OCI-LY7 (cell line): ENCODE results near the gene CDH9. TPM values are rescaled to one million over a fixed set of nuclear protein-coding genes. Genes with fewer than 3 reads are reported as not detected.

ENCODE experiments used
- BruUV-seq: library from RNA; stranded (reverse); fragments of 400-500 nt; replicated peaks from 2 replicates; lab custom pipeline; 2021; lab: Mats Ljungman, UMichigan
- CTCF ChIA-PET: fragments of 300-600 bp; sonication (Branson Sonifier 250); formaldehyde crosslinking; loops from one replicate; lab custom pipeline; 2022; ENCODE audit warnings: antibody characterized with exemption; ENCODE audit not compliant: unreplicated experiment; lab: Charles Lee
- POLR2A ChIA-PET: fragments of 300-600 bp; sonication (Branson Sonifier 250); formaldehyde crosslinking; loops from one replicate; lab custom pipeline; 2022; ENCODE audit warnings: antibody characterized with exemption; lab: Charles Lee
- DNase-seq: peaks from one replicate; pipeline ENCODE4 v3.0.0-alpha.2; 2015; ENCODE audit warnings: low spot score
- H2AFZ ChIP-seq: fragments of 200-600 bp; sonication (generic), shearing (Covaris generic); 2 replicates; pipeline ENCODE4 v1.6.1; 2014; ENCODE audit warnings: mild to moderate bottlenecking, antibody characterized with exemption, low read length, moderate library complexity
- H3K27ac ChIP-seq: fragments of 200-600 bp; sonication (generic); 2 replicates; pipeline ENCODE4 v1.5.1; 2014; ENCODE audit warnings: mixed run types, low read depth, mild to moderate bottlenecking, moderate library complexity, low read length, inconsistent platforms; ENCODE audit not compliant: poor library complexity, severe bottlenecking
- H3K36me3 ChIP-seq: fragments of 200-600 bp; sonication (generic); 2 replicates; pipeline ENCODE4 v1.6.1; 2014; ENCODE audit warnings: mild to moderate bottlenecking, antibody characterized with exemption, low read length, moderate library complexity, mixed read lengths; ENCODE audit not compliant: insufficient read depth
- H3K4me1 ChIP-seq: fragments of 200-600 bp; sonication (generic); 2 replicates; pipeline ENCODE4 v1.5.1; 2014; ENCODE audit warnings: mild to moderate bottlenecking, low read length; ENCODE audit not compliant: insufficient read depth, poor library complexity, severe bottlenecking
- H3K4me2 ChIP-seq: fragments of 200-600 bp; sonication (generic); 2 replicates; pipeline ENCODE4 v1.6.1; 2014; ENCODE audit warnings: mild to moderate bottlenecking, low read length
- H3K4me3 ChIP-seq: fragments of 200-600 bp; sonication (generic); 2 replicates; pipeline ENCODE4 v1.5.1; 2014; ENCODE audit warnings: mild to moderate bottlenecking, low read depth, low read length; ENCODE audit not compliant: poor library complexity, severe bottlenecking
- H3K79me2 ChIP-seq: fragments of 200-600 bp; sonication (generic); 2 replicates; pipeline ENCODE4 v1.6.1; 2016; ENCODE audit warnings: low read depth, mild to moderate bottlenecking, low read length, moderate library complexity, mixed read lengths; ENCODE audit not compliant: insufficient read depth
- H3K9me2 ChIP-seq: fragments of 200-600 bp; sonication (generic); 2 replicates; pipeline ENCODE4 v1.6.1; 2016; ENCODE audit warnings: mild to moderate bottlenecking, low read length, mixed read lengths; ENCODE audit not compliant: insufficient read depth
- H3K9me3 ChIP-seq: fragments of 200-600 bp; sonication (generic); 2 replicates; pipeline ENCODE4 v1.6.1; 2014; ENCODE audit warnings: mild to moderate bottlenecking, mixed run types, low read length, mixed read lengths
- H4K20me1 ChIP-seq: fragments of 200-600 bp; sonication (generic); 2 replicates; pipeline ENCODE4 v1.6.1; 2014; ENCODE audit warnings: mild to moderate bottlenecking, antibody characterized with exemption, low read length, moderate library complexity, mixed read lengths; ENCODE audit not compliant: insufficient read depth
- CTCF ChIP-seq: fragments of 200-600 bp; sonication (generic); conservative IDR thresholded peaks from 2 replicates; pipeline ENCODE4 v1.5.1; 2014; ENCODE audit warnings: mild to moderate bottlenecking, antibody characterized with exemption, low read length, moderate library complexity, mixed read lengths
- EZH2phosphoT487 ChIP-seq: fragments of 200-600 bp; sonication (generic); IDR thresholded peaks from 2 replicates; pipeline ENCODE4 v1.6.1; 2018; ENCODE audit warnings: low read depth, borderline replicate concordance, mild to moderate bottlenecking, mixed run types, antibody characterized with exemption, low read length, moderate library complexity, mixed read lengths
- intact Hi-C: fragments of 100-400 bp; cut with micrococcal nuclease; formaldehyde crosslinking; loops from one replicate; pipeline ENCODE4 v1.10.0; 2022; ENCODE audit not compliant: unreplicated experiment
- total RNA-seq, 2 experiments: library from RNA; depleted of rRNA in 1 of 2; stranded (reverse); fragments of >200 nt in 1 of 2; shearing (Covaris generic) in 1 of 2; gene quantifications; 2 replicates each; pipeline ENCODE4 v1.2.3, GENCODE V29; 2014 to 2022

The CDH9 gene
- total RNA-seq, 2 experiments from 2014 or later, result not detected

GRCh38 chr5:26894719-26895263 is 143.6 kb downstream of the CDH9 start:
- intact Hi-C loops, result no loop called here
- Histone ChIP-seq H3K79me2 (no peaks in the 10 kb centered on the region), H3K36me3 (no peaks in the 10 kb centered on the region), H2AFZ (no peak overlapping the region), H3K9me2 (no peaks in the 10 kb centered on the region), H3K4me3 (no peak overlapping the region), H3K27ac (no peak overlapping the region), H3K4me2 (no peak overlapping the region), H3K9me3 (0 out of 2 replicates have a peak, but pooled peaks cover 13% of the 10 kb centered on the region), H3K4me1 (no peaks in the 10 kb centered on the region), H4K20me1 (no peaks in the 10 kb centered on the region)
- DNase-seq, result no peak
- ChIA-PET POLR2A (no interaction called here), CTCF (no interaction called here)
- BruUV-seq, result no TSS peak
- TF ChIP-seq CTCF, result no peak
- no peak for TF ChIP-seq EZH2phosphoT487

- intact Hi-C loops, result no loop called here
- no peak for DNase-seq
- Histone ChIP-seq H3K9me3 (0 out of 2 replicates have a peak, but pooled peaks cover 13% of the 10 kb centered on the region), H4K20me1 (no peaks in the 10 kb centered on the region), H3K36me3 (no peaks in the 10 kb centered on the region), H3K4me3 (no peak overlapping the region), H3K4me1 (no peaks in the 10 kb centered on the region), H3K4me2 (no peak overlapping the region), H3K9me2 (no peaks in the 10 kb centered on the region), H3K27ac (no peak overlapping the region), H3K79me2 (no peaks in the 10 kb centered on the region), H2AFZ (no peak overlapping the region)
- CTCF ChIA-PET, result no interaction called here
- no TSS peak for BruUV-seq
- TF ChIP-seq EZH2phosphoT487 (no peak), CTCF (no peak)
- POLR2A ChIA-PET, result no interaction called here
These were observed 145.3 kb downstream of the CDH9 start for GRCh38 chr5:26893078-26893477.

- no peak overlapping the region for H3K27ac ChIP-seq
- TF ChIP-seq EZH2phosphoT487, result no peak
- TF ChIP-seq CTCF, result no peak
- ChIA-PET POLR2A (no interaction called here), CTCF (no interaction called here)
- H2AFZ ChIP-seq, result no peak overlapping the region
- no peaks in the 10 kb centered on the region for H3K79me2 ChIP-seq
- H3K4me3 ChIP-seq, result no peak overlapping the region
- no peak for DNase-seq
- no peaks in the 10 kb centered on the region for H4K20me1 ChIP-seq
- H3K36me3 ChIP-seq, result no peaks in the 10 kb centered on the region
- 0 out of 2 replicates have a peak, but pooled peaks cover 13% of the 10 kb centered on the region for H3K9me3 ChIP-seq
- H3K9me2 ChIP-seq, result no peaks in the 10 kb centered on the region
- intact Hi-C loops, result no loop called here
- H3K4me2 ChIP-seq, result no peak overlapping the region
- H3K4me1 ChIP-seq, result no peaks in the 10 kb centered on the region
- no TSS peak for BruUV-seq
These were observed 148.6 kb downstream of the CDH9 start for GRCh38 chr5:26889815-26890214.
